Ovary (tissue), 3 donors: Measurements from ENCODE around the gene TTC7B.

Experiments
- POLR2A ChIP-seq: fragments of 450-650 bp; IDR thresholded peaks from one replicate; pipeline ENCODE4 v1.6.1; 2017; ENCODE audit warnings: antibody characterized with exemption, mild to moderate bottlenecking, moderate library complexity
- TF ChIP-seq, protein P1 (sequence below), 3 donors: fragments of 450-650 bp in 2 of 3; fragments of 200-600 bp in 1 of 3; IDR thresholded peaks; one replicate each; pipeline versions ENCODE4 v1.5.1 to v1.8.0; 2016 to 2022; ENCODE audit warnings: antibody characterized with exemption in 3 of 3, mild to moderate bottlenecking in 1 of 3
- donor health status: DM: no; HTN: no; CAD: no.

GRCh38 chr14:90828642-90829487 is 12.6 kb upstream of the TTC7B start:
- no peak for TF ChIP-seq POLR2A
- TF ChIP-seq, protein P1, sequence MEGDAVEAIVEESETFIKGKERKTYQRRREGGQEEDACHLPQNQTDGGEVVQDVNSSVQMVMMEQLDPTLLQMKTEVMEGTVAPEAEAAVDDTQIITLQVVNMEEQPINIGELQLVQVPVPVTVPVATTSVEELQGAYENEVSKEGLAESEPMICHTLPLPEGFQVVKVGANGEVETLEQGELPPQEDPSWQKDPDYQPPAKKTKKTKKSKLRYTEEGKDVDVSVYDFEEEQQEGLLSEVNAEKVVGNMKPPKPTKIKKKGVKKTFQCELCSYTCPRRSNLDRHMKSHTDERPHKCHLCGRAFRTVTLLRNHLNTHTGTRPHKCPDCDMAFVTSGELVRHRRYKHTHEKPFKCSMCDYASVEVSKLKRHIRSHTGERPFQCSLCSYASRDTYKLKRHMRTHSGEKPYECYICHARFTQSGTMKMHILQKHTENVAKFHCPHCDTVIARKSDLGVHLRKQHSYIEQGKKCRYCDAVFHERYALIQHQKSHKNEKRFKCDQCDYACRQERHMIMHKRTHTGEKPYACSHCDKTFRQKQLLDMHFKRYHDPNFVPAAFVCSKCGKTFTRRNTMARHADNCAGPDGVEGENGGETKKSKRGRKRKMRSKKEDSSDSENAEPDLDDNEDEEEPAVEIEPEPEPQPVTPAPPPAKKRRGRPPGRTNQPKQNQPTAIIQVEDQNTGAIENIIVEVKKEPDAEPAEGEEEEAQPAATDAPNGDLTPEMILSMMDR (IDR thresholded peaks at IDR 0.05): no peak
